Tibial nerve (tissue), 4 donors: ENCODE measurements around the gene SLC25A44.

ENCODE experiments used
- CTCF ChIP-seq, 5 experiments: fragments of 200-600 bp in 3 of 5; fragments of 450-650 bp in 2 of 5; sonication (generic) in 3 of 5; IDR thresholded peaks; one replicate each; pipeline ENCODE4 v1.5.1; 2016 to 2019; ENCODE audit warnings: antibody characterized with exemption in 5 of 5, mild to moderate bottlenecking in 3 of 5, moderate library complexity in 2 of 5
- EP300 ChIP-seq, 2 donors: sonication (generic); formaldehyde crosslinking; IDR thresholded peaks; one replicate each; pipeline ENCODE4 v1.6.1; 2017; ENCODE audit warnings: antibody characterized with exemption in 2 of 2, mild to moderate bottlenecking in 1 of 2

GRCh38 chr1:156195853-156196252 is 1.9 kb downstream of the SLC25A44 start:
- TF ChIP-seq EP300 (IDR thresholded peaks at IDR 0.05) (no peak), CTCF (IDR thresholded peaks at IDR 0.05) (no peak)
